ENCODE measurements around the gene ZNF354B. TPM values are rescaled to one million over a fixed set of nuclear protein-coding genes. Genes with fewer than 3 reads are reported as not detected.

Gene ZNF354B
- 3.1 to 6.1 TPM (median 5.2 TPM) in 5 replicates for total RNA-seq (2022; extraction: Qiagen RNA extraction; ENCODE audit: low read depth)

DNA sequence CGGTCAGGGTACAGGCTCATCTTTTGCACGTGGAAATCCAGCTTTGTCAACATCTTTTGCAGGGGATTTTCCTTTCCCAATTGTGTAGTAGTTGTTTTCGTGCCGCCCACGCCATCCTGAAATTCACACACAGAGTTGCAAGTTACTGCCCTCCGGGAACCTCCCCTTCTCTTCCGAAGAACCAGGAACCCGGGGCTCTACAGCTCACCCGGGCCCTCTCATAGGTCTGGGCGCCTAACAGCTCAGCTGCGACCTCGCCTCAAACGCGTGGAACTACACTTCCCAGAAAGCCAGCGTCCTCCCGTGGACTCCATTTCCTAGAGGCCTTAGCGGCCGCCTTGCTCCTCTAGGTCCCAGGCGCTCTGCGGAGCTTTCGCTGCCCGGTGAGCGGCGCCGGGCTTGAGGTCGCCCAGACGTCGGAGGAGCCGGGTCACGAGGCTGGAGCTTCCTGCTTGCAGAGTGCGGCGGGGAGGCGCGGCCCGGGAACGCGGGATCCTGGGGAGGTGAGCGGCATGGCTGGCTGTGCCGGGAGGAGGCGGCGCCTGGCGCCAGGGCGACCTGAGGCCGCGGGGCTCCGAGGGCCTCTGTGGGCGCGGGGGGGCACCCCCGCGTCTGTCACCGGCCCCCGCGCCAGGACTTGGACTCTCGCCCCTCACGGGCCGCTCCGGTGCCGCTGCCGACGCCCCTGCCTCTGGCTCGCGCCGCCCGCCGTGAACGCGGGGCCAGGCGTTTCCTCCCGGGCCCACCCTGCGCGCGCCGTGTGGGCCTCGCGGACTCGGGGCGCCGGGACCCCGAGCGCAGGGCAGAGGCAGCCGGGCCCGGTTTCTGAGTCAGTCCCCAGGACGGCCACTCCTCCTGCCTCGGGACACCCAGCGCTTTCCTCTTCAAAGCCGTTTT, at the start of gene ZNF354B:
Gene ZNF354B (plus strand): TSS at position 329 of the 897 bp plus-strand sequence. CDS start 1,095 bp downstream, outside the sequence.

DNA sequence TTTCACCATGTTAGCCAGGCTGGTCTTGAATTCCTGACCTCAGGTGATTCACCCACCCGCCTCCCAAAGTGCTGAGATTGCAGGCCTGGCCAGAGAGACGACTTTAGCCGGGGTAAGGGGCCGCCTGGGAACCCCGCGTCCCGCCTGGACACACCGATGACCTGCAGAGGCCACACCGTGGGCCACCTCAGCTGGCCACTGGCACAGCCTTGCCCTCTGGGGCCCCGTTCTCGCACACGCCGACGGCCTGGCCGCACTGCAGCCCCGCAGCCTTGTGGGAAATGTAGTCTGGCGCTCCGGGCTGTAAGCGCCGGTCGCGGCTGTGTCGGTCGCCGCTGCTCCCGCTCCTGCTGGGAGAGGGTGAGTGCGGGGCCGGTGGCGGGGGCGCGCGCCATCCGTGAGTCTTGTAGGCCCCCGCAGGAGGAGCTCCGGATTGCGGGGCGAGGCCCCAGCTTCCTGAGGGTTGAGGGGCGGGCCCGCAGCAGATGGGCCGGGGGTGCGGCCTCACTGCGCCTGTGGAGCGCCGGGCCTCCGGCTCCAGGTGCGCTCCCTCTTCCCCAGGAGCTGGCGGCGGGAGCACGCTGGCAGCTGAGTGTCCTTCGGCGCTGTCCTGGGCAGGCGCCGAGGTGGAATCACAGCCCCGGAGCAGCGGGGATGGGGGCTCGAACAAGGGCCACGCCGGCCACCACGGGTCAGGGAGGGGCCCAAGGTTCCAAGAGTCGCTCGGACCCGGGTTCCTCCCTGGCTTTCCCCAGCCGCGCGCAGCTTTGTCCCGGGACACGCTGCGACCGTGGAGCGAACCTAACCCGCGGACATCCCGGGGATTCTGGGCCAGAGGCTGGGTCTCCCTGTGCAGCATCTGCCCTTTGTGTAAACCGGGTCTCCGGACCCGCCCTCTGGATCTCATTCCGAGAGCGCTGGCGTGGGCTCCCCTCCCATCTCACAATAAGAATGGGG, 36.1 kb downstream of the ZNF354B start, which contains the start of gene ZFP2:
Gene ZFP2 (plus strand): TSS at position 299 of the 957 bp plus-strand sequence. CDS start 35,401 bp downstream, outside the sequence.

Other genes with a start within 250 kb of the ZNF354B start
- gene CLK4, start 232.9 kb upstream of the ZNF354B start, total RNA-seq (2022; extraction: Qiagen RNA extraction; ENCODE audit: low read depth), result 8.5 to 10.0 TPM (median 9.3 TPM) in 5 replicates
- 6.1 to 11.5 TPM (median 8.0 TPM) in 5 replicates for gene ZNF354A, start 129.3 kb upstream of the ZNF354B start, total RNA-seq (2022; extraction: Qiagen RNA extraction; ENCODE audit: low read depth)
- gene ZFP2, start 36.0 kb downstream of the ZNF354B start, total RNA-seq (2022; extraction: Qiagen RNA extraction; ENCODE audit: low read depth), result not detected in 5 replicates
- not detected in 5 replicates for gene ZNF454, start 81.2 kb downstream of the ZNF354B start, total RNA-seq (2022; extraction: Qiagen RNA extraction; ENCODE audit: low read depth)
- gene GRM6, start 135.4 kb downstream of the ZNF354B start, total RNA-seq (2022; extraction: Qiagen RNA extraction; ENCODE audit: low read depth), result not detected in 5 replicates
- 0.30 to 0.65 TPM (median 0.63 TPM) in 5 replicates for gene ZNF879, start 163.9 kb downstream of the ZNF354B start, total RNA-seq (2022; extraction: Qiagen RNA extraction; ENCODE audit: low read depth)
- gene ZNF354C, start 200.4 kb downstream of the ZNF354B start, total RNA-seq (2022; extraction: Qiagen RNA extraction; ENCODE audit: low read depth), result 0.53 to 0.97 TPM (median 0.84 TPM) in 5 replicates

Data from A549 treated with ZK216348 at 1 μM for 4 hours (cell line).